WTC11 (cell line): Measurements from ENCODE around the gene TMEM178B.

Source experiments
- CTCF ChIP-seq: fragments of 200-600 bp; IDR thresholded peaks from 2 replicates; pipeline ENCODE4 v1.8.0; 2022; ENCODE audit warnings: antibody characterized with exemption
- FOXK1 ChIP-seq: sonication (generic); formaldehyde crosslinking; IDR thresholded peaks from 2 replicates; pipeline ENCODE4 v1.8.0; 2022; ENCODE audit warnings: mild to moderate bottlenecking, moderate library complexity, missing genetic modification reagents
- IRF1 ChIP-seq: sonication (generic); formaldehyde crosslinking; IDR thresholded peaks from 2 replicates; pipeline ENCODE4 v1.8.0; 2023; ENCODE audit warnings: missing genetic modification reagents
- TF ChIP-seq, protein P1 (sequence below): sonication (generic); formaldehyde crosslinking; IDR thresholded peaks from 2 replicates; pipeline ENCODE4 v1.8.1; 2023; ENCODE audit warnings: mild to moderate bottlenecking, missing genetic modification reagents, moderate library complexity

GRCh38 chr7:141464551-141464950 lies 390.7 kb downstream of the TMEM178B start:
- TF ChIP-seq IRF1 (CRISPR knock-in tag): no peak
- TF ChIP-seq, protein P1, sequence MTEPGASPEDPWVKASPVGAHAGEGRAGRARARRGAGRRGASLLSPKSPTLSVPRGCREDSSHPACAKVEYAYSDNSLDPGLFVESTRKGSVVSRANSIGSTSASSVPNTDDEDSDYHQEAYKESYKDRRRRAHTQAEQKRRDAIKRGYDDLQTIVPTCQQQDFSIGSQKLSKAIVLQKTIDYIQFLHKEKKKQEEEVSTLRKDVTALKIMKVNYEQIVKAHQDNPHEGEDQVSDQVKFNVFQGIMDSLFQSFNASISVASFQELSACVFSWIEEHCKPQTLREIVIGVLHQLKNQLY (CRISPR knock-in tag): no peak
- TF ChIP-seq FOXK1 (CRISPR knock-in tag): no peak
- TF ChIP-seq CTCF: no peak
